NCI-H1436 treated with DMSO at 0.1 percent for 48 hours (cell line): ENCODE measurements around the gene MGMT.

Experiments used
- DNase-seq: peaks from one replicate; lab custom pipeline; 2025; lab: John Stamatoyannopoulos, UW

The MGMT gene

DNA sequence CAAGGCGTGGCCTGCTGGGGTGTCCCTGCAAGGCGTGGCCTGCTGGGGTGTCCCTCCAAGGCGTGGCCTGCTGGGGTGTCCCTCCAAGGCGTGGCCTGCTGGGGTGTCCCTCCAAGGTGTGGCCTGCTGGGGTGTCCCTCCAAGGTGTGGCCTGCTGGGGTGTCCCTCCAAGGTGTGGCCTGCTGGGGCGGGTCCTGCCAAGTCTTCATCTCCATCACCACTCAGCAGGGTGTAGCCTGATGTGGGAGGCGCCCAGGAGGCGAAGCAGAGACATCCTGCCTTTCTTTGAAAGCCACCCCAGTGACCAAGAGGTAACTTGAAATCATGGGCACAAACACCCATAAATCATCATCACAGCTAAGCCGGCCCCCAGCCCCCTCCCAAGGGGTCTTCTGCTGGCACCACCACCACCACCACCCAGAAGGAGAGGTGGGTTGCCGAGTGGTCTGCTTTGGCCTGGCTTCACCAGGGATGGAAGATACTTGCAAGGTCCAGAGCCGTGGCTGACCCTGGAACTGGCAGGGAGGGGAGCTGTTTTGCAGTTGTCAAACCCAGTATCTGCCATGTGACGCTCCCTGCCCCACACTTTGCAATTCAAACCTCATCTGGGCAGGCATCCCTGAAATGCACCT is 306.4 kb downstream of the MGMT start:
- DNase-seq: no peak

DNA sequence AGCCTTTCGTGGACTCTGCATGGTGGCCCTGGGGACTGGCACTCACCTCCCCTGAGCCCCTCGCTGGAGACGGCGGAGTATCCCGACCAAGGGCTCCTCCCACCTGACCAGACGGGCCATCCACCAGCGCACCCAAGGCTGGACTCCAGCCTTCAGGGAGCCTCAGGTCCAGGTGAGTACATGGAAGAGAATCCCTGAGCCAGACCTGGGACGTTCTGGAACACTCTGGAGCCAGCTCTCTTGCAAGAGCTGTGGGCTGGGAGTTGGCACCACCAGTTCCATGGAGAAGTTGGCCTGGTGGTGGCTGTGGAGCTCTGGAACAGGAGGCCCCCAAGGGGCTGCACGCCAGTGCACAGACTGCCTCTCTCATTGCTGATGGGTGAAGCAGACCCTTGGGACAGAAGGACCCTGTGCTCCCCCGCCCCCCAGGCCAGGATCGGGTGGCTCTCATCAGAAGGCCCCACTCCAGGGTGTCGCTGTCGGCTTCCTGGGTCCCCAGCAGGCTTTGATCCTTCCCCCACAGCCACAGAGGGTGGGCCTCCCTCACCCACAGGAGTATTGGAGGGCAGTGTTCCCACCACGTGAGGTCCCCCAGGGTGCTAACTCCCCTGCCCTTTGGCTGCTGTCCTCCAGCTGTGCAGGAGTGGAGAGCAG is 307.2 kb downstream of the MGMT start:
- no peak for DNase-seq

DNA sequence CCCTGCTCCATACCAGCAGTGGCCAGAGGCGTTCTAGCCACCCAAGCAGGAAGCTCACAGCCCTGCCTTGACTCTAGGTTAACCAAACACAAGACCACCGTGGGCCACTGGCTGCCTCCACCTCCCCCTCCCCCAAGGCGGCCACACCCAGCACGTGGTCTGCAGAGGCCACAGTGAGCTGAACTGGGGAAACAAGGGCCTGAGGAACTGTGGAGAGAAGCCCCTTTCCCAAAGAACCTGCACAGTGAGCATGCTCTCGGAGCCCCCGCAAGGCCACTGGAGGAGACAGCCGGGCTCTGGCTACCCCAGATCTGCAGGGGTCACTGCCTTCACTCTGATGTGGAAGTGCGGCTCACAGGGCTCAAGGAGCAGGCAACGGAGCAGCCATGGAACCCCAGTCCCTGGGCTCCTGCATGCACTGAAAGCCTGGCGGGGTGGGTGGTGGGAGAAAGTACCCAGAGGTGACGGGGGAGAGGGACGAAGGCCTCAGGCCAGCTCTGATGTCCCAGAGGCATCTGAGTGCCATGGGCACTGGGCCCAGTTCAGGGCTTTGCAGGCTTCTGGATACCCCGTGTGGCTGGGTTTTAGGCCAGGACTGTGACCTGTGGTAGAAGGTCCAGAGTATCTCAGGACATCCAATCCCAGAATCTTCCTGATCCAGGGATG is 307.8 kb downstream of the MGMT start:
- no peak for DNase-seq

DNA sequence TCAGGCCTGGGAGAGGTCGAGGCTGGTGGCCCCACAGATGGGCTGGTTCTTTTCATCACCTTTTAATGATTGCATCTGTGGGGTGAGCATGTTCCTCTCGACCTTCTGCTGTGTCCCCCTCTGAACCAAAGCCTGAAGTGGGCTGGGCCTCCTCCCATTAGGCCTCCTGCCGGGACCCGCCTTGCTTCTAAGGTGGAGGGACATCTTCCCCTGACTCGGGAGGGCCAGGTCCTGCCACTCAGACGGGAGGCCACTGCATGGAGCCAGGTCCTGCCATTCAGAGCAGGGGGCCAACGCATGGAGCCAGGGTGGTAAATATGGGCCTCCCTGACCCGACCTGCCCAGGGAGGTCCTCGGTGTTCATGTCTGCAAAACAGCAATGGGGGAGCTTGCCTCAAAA is 308.6 kb downstream of the MGMT start:
- no peak for DNase-seq

DNA sequence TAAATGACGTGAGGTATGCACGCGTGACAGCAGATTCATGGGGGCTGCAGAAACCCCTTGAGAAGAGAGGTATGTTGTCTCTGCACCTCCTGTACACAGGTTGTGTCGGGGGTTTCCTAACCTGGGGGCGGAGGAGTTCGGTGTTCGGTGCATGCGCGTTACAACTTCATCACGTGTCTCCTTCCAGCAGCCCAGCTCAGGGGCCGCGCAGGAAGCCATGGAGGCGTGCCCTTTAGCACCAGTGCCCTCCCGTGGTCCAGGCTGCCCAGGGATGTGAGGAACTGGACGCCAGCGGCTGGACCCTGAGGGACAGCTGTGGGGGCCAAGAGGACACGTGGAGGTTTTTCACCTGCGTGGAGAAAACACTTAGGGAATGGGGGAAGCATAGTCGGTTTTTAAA is 310.6 kb downstream of the MGMT start:
- DNase-seq: no peak

DNA sequence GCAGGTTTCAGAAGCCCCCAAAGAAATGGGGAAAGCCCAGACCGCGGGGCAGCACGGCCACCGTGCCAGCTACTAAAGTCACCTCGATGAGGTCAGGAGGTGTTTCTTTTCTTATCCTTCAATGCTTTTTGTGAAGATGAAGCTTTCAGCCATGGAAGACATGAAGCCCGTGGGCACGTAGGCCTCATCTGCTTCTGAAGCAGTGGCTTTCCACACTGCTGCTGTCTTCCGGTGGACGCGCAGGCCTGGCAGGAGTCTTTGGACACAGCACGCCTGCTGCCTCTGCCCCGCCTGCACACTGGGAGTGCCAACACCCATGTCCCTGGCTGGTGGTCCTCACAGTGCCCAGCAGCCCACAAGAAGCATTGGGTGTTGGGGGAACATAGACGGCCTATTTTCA is 311.5 kb downstream of the MGMT start:
- no peak for DNase-seq

DNA sequence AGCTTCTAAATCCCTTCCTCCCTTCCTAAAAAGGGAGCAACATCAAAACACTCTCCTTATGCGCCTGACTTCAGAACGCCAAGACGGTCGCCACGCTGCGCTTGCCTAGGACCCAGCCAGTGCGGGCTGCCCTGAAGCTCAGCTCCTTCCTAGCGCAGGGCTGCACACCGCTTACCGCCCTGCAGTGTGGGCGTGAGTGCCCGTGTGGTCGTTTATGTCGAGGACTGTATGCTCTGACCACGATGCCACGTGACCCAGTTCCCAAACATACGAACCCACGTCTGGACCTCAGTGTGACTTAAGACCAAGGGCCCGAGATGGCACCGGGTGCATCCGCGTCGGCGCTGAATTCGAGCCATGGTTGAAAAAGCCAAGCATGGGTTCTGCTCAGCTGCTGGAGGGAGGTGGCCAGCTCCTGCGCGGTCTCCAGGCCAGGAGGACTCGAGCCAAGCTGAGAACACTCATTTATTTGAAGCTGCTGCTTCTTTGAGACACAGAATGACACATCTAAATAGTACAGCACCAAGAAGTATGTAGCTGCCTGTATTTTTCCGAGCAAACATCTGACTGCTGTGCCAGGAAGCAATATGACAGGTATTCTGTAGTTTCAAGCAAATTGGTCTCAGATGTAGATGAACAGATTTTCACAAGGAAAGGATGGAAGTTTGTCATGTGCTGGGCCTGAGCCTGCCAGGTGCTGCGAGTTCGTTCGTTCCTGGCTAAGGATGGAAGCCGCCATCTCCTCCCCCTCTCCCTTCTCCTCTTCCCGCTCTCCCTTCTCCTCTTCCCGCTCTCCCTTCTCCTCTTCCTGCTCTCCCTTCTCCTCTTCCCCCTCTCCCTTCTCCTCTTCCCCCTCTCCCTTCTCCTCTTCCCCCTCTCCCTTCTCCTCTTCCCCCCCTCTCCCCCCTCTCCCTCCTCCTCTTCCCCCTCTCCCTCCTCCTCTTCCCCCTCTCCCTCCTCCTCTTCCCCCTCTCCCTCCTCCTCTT is 312.4 kb downstream of the MGMT start:
- no peak for DNase-seq

DNA sequence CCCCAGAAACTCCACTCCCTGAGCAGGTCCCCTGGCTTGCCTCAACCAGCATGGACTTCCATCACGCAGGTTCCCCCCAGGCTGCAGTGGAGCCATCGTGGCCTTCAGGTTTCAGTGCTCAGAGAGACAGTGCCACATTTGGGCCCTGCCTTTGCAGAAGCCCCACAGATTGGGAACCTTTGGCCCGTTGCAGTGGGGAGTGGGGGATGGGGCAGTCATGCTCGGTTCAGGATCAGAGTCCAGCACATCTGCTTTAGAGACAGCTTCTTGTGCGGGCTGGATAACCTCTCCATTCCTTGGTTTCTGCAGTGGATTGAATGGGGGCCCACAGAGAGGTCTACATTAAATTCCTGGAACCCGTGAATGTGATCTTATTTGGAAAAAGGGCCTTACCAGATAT is 313.2 kb downstream of the MGMT start:
- no peak for DNase-seq

DNA sequence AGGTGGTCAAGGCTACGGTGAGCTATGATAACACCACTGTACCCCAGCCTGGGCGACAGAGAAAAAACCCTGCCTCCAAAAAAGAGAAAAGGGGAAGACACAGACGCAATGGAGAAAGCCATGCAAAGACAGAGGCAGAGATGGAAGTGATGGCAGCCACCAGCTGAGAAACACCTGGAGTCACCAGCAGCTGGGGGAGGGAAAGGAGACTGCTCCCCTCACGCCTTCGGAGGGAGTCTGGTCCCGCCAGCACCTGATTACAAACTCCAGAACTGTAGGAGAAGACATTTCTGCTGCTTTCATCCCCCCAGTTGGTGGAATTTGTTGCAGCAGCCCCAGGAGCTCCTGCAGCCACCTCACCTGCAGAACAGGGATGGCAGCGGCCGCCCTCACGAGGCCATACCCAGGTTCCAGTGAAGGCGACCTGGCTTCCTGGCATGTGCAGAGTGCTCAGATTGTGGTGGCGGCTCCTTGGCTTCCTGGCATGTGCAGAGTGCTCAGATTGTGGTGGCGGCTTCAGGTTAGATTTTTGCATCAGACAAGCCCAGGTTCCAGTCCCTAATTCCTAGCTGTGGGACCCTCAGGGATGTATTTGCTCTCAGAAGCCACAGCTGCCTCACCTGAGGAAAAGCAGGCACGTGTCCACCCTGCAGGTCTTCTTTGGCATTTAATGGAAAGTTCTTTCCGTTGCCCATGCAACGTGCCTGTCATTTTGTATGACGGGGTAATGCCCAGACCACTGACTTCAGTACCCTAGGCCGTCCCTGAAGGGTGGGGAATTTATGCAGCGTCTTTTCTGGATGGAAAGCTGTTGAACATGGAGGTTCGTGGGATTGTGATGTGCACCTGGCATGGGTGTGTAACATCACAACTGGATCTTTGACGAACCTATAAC is 314.1 kb downstream of the MGMT start:
- no peak for DNase-seq

DNA sequence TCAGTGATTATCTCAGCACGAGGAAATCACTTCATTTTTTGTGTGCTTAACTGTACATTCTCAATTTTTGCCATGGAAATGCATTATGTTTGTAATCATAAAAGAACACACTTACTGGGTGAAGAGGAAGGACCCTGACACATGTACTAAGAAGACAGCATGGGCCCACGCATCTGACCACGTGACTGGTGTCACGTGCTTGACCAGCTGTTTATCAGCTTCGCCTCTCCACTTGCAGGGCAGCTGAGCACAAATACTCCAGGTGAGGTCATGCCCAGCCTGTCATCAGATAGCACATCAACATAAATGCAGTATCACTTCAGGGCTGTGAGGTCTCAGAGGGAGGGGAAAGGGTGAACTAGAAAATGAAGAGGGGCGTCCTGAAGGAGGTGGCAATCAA is 317.2 kb downstream of the MGMT start:
- DNase-seq: no peak

DNA sequence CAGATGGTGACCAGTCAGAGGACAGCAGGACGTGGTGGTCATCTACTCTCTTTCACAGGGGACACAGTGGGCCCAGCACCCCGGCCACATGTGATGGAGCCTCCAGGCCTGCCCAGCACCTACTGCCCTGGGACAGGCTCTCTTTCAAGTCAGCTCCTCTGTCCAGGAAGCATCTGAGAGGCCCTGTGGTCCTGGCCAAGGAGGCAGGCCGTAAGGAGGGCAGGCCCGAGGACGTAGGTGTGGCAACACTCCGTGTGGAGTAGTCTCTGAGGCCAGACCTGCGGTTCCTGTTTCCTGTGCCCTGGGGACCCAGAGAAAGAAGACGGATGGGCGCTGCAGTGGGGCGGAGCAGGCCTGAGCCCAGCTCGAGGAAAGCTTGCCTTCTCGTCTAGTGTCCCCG is 317.9 kb downstream of the MGMT start:
- no peak for DNase-seq

DNA sequence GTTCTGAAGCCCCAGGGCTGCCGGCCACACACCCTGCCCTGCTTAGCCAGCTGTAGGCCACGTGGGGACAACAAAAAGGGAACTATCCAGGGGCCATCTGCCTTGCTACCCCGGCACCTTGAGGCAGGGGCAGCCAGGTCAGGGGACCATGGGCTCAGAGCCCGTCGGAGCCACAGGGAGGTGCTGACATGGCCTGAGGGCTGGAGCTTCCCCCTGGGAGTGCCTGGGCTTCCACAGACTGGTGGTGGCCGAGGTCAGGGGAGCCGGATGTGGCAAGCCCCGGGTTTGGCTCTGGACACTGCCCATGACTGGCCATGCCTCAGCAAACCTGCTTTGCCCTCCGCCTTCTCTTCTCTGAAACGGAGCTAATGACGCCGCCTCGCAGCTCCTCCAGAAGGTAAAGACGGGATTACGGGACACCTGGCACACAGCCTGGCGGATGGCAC is 318.5 kb downstream of the MGMT start:
- no peak for DNase-seq

DNA sequence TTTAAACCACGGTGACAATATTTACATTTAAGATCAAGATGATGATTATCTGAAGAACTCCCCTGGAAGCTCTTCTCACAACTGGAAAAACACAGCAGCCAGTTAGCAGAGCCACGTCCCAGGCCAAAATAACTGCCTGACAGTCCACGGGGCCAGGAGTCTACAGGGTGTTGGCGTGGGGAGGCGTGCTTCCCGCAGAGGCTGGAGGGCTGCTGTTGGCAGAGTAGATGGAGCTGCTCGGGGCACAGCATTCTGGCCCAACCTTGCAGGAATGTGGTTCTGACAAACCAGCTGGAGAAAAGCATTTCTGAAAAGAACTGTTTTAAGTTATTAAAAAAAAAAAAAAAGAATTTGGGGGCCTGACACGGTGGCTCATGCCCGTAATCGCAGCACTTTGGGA is 319.2 kb downstream of the MGMT start:
- no peak for DNase-seq

DNA sequence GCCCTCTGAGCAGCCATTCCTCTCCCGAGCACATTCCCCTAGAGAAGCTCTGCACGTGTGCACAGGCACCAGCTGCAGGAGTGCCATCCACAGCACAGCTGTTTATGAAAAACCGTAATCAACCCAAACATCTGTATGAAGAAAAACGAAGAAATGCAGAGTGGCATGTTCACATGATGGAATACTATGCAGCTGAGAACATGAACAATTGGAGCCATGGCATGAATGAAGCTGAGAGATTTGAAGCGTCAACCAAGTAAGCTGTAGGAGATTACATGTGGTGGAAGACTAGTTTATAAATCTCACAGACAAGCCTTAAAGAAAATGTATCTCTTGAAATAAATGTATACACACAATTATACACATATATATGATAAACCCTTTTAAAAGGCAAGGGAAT is 320.5 kb downstream of the MGMT start:
- no peak for DNase-seq

DNA sequence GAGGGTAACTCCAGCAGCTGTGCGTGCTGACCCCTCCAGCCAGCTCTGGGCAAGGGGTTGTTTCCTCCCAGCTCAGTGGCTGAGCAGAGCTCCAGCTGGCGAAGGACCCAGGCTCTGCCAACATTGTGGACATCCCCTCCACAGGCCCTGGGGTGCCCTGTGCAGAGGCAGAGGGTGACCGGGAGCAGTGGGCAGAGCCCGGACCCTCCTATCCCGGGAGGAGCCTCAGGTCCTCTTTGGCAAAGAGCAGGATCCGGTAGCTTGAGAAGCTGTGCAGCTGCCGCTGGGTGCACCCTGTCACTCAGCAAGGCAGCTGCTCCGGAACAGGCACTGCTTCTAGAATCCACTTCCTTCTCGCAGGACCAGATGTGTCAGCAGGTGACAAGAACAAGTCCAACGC is 321.2 kb downstream of the MGMT start:
- no peak for DNase-seq

DNA sequence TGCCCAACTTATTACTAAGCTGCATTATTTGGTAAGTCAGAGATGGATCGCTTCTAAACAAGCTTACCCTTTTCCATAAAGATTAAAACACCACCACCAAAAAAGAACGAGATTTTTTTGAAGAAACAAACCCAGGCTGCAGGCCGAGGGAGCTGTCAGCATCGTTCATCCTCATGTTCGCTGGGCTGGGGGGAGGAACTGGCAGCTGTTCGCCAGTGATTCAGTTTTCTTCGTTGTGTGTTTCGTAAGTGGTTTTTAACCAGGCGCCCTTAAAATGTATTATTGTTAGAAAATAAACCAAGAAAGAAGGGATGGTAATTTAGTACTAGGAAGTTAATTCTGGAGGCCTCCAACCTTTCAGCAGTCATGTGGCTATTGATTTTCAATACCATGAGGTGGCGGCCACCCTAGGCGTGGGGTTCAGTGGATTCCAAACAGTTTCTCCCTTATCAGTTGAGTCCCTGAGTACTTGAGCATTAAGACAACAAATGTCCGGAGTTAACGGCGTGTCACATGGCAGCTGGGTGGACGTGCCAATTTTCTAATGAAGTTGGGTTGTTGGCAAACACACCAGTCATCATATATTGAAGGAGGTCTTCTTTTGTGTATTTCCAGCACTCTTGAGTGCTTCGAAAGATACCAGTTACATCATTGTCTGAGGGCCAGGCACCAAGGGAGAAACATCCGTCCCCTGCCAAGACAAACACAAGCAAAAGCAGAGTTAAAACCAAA is 323.8 kb downstream of the MGMT start:
- DNase-seq: no peak

DNA sequence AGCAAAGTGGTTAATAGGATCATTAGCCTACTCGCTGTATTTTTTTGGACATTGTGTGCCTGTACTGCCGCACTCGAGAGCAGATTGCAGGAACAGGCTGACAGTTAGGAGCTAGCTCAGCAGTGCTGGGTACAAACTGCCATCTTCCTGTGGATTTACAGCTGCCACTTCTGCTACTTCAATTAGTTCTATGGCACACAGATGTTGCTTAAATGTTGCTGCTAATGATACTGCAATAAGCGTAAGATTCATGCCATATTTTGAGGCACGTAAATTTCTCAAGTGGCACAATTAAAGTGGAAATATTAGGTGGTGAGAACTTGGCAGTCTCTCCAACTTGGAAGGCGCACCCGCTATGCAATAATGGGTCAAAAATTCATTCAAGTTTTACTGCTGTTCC is 325.1 kb downstream of the MGMT start:
- DNase-seq: no peak

DNA sequence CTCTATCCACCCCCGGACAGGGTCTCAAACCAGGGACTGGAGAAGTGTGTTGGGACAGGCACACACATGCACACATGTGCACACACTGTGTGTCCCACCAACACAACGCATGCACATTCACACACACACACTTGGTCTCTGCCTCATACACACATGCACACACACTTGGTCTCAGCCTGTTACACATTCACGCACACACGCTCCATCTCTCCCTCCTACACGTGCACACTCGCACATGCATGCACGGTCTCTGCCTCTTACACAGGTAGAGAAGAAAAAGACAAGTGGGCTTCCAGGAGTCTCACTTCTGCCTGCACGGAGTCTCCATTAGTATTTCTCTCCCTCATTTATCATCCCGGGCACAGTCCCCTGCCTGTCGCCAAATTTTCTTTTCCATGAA is 325.8 kb downstream of the MGMT start:
- DNase-seq: no peak

DNA sequence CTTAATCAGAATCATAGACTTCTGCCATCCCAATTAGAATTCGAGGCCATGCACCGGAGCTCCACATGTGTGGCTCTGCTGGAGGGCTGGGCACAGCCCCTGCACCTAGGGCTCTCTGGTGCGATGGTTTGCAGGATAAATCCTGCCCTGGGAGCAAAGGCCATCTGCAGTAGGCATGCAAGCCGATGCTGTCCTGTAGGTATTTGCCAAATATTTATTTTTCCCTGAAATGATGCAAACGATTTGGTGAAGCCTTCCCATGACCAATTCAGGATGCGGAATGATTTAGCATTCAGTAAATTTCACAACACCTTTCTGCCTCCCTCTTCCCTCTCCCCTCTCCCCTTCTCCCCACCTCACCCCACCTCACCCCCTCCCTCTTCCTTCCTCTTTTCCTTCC is 326.4 kb downstream of the MGMT start:
- DNase-seq: no peak

DNA sequence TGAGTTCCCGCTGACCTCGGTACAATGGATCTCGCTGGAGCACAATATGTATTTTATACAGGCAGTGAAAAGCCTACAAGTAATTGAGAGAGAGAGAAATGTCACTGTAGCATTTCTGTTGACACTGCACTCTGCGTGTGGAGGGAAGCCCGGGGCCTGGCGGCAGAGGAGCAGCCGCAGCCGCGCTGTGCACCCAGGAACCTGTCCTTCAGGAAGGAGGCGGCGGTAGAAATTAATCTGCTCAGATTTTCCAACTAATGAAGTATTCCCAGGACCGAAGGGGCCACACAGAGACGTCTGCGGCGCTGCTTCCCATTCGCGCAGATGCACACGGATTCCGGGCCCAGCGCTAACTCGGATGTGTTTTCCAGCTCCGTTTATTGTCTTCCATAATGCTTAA is 327.0 kb downstream of the MGMT start:
- no peak for DNase-seq
